Endothelial cell of umbilical vein (primary cell): Measurements from ENCODE around the gene OPRL1. TPM values are rescaled to one million over a fixed set of nuclear protein-coding genes. Genes with fewer than 3 reads are reported as not detected.

Experiments used
- BruUV-seq: library from RNA; stranded (reverse); fragments of 400-500 nt; replicated peaks from 2 replicates; lab custom pipeline; 2021; lab: Mats Ljungman, UMichigan
- CTCF ChIA-PET: fragments of 300-600, 350-600 bp; sonication (Branson Sonifier 250); formaldehyde crosslinking; loops from one replicate; lab custom pipeline; 2021; ENCODE audit warnings: antibody characterized with exemption, inconsistent platforms; lab: Charles Lee
- POLR2A ChIA-PET: fragments of 300-600, 350-600 bp; sonication (Branson Sonifier 250); formaldehyde crosslinking; loops from one replicate; lab custom pipeline; 2021; ENCODE audit warnings: antibody characterized with exemption, inconsistent platforms; lab: Charles Lee
- DNase-seq: peaks from one replicate; pipeline ENCODE4 v3.0.0-alpha.2; 2011; ENCODE audit warnings: low read depth, low spot score
- FAIRE-seq: peaks from 2 replicates; lab custom pipeline; 2011; peaks lifted over from hg19 to GRCh38; lab: Jason Lieb, UNC
- H2AFZ ChIP-seq: 2 replicates; pipeline ENCODE4 v1.6.0; 2012; ENCODE audit warnings: low read depth, low read length, control low read depth, inconsistent platforms
- H3K27ac ChIP-seq: 2 replicates; pipeline ENCODE4 v1.5.1; 2011; ENCODE audit warnings: low read depth, mild to moderate bottlenecking, control low read depth, low read length, moderate library complexity; ENCODE audit not compliant: insufficient read depth
- H3K27me3 ChIP-seq, 2 experiments: 2 replicates each; pipeline versions ENCODE4 v1.6.0 to v1.6.1; 2011; ENCODE audit warnings: low read length in 2 of 2, mixed read lengths in 1 of 2; ENCODE audit not compliant: control insufficient read depth in 2 of 2, insufficient read depth in 2 of 2
- H3K36me3 ChIP-seq, 2 experiments: 2 replicates in 1 of 2; 3 replicates in 1 of 2; pipeline ENCODE4 v1.5.1; 2011; ENCODE audit warnings: low read length in 2 of 2, mild to moderate bottlenecking in 1 of 2, moderate library complexity in 1 of 2; ENCODE audit not compliant: control insufficient read depth in 2 of 2, insufficient read depth in 2 of 2; ENCODE audit errors: extremely low read depth in 1 of 2
- H3K4me1 ChIP-seq: 3 replicates; pipeline ENCODE4 v1.5.1; 2011; ENCODE audit warnings: mild to moderate bottlenecking, low read length; ENCODE audit not compliant: control insufficient read depth, insufficient read depth; ENCODE audit errors: extremely low read depth
- H3K4me2 ChIP-seq: 2 replicates; pipeline ENCODE4 v1.6.1; 2011; ENCODE audit warnings: low read length, control low read depth, mixed read lengths; ENCODE audit not compliant: insufficient read depth
- H3K4me3 ChIP-seq, 3 experiments: fragments of 200-600 bp in 1 of 3; sonication (generic), shearing (Covaris generic) in 1 of 3; replicated peaks in 1 of 3; 2 replicates each; pipeline ENCODE4 v1.5.1; 2011 to 2016; ENCODE audit warnings: control low read depth in 3 of 3, low read length in 3 of 3, mild to moderate bottlenecking in 2 of 3, inconsistent platforms in 1 of 3, low read depth in 1 of 3, moderate library complexity in 1 of 3; ENCODE audit not compliant: insufficient read depth in 1 of 3
- H3K79me2 ChIP-seq: 2 replicates; pipeline ENCODE4 v1.6.0; 2012; ENCODE audit warnings: low read length, inconsistent platforms; ENCODE audit not compliant: control insufficient read depth, insufficient read depth
- H3K9ac ChIP-seq: replicated peaks from 2 replicates; pipeline ENCODE3; 2011; ENCODE audit warnings: low read length, control low read depth; ENCODE audit not compliant: insufficient read depth; ENCODE audit errors: extremely low read depth
- H3K9me1 ChIP-seq: replicated peaks from 3 replicates; pipeline ENCODE4 v1.6.0; 2011; ENCODE audit warnings: mild to moderate bottlenecking, low read length; ENCODE audit not compliant: control insufficient read depth, insufficient read depth; ENCODE audit errors: extremely low read depth
- H3K9me3 ChIP-seq: replicated peaks from 2 replicates; pipeline ENCODE4 v1.5.1; 2012; ENCODE audit warnings: low read length, inconsistent platforms; ENCODE audit not compliant: control insufficient read depth, insufficient read depth
- H4K20me1 ChIP-seq: replicated peaks from 2 replicates; pipeline ENCODE3; 2011; ENCODE audit warnings: mild to moderate bottlenecking, low read length; ENCODE audit not compliant: control insufficient read depth, insufficient read depth; ENCODE audit errors: extremely low read depth
- EZH2 ChIP-seq: IDR thresholded peaks from 2 replicates; pipeline ENCODE4 v1.6.1; 2012; ENCODE audit warnings: borderline replicate concordance, low read depth, mild to moderate bottlenecking, moderate library complexity, low read length, inconsistent platforms; ENCODE audit not compliant: severe bottlenecking
- FOS ChIP-seq: IDR thresholded peaks from 2 replicates; pipeline ENCODE4 v1.6.1; 2011; ENCODE audit warnings: mild to moderate bottlenecking, low read length, moderate library complexity, borderline replicate concordance; ENCODE audit not compliant: insufficient read depth
- JUN ChIP-seq: IDR thresholded peaks from 2 replicates; pipeline ENCODE4 v1.6.1; 2011; ENCODE audit warnings: borderline replicate concordance, low read depth; ENCODE audit not compliant: insufficient read length, insufficient read depth
- dilution Hi-C: fragments of 300-500 bp; cut with MboI; formaldehyde crosslinking; loops from one replicate; pipeline ENCODE4 v1.15.0; 2019; ENCODE audit warnings: low sequenced_read_pairs; ENCODE audit not compliant: extremely low pct_ligation_motif_present
- intact Hi-C: fragments of 100-400 bp; cut with micrococcal nuclease; formaldehyde crosslinking; loops from one replicate; pipeline ENCODE4 v1.10.0; 2022
- polyA plus RNA-seq, 4 experiments: library from polyadenylated mRNA; depleted of rRNA in 3 of 4; stranded (reverse) in 3 of 4; unstranded in 1 of 4; fragments of >200 nt; gene quantifications; 2 replicates each; pipeline versions ENCODE4 v1.2.1 to v1.2.3, GENCODE V29; 2011 to 2012; ENCODE audit warnings: missing spikeins in 1 of 4
- total RNA-seq: library from RNA; stranded (reverse); gene quantifications from 2 replicates; pipeline ENCODE4 v1.2.3, GENCODE V29; 2021
- TF ChIP-seq, protein P1 (sequence below): IDR thresholded peaks from 2 replicates; pipeline ENCODE4 v1.6.1; 2011; ENCODE audit not compliant: insufficient read depth, insufficient read length
- TF ChIP-seq, protein P2 (sequence below), 2 donors: IDR thresholded peaks; 1 replicate in 1 of 2; 2 replicates in 1 of 2; pipeline ENCODE4 v1.5.1; 2011; ENCODE audit warnings: low read length in 2 of 2, mild to moderate bottlenecking in 2 of 2, moderate library complexity in 2 of 2, control low read depth in 1 of 2, inconsistent platforms in 1 of 2, low read depth in 1 of 2; ENCODE audit not compliant: insufficient read depth in 1 of 2; ENCODE audit errors: extremely low read depth in 1 of 2

OPRL1 gene
- total and polyA plus RNA-seq, 2 donors (not counting 3 experiments of a cell fraction or from before 2014, with no cell fraction given) = 1.9 to 2.0 TPM

- Histone ChIP-seq H3K36me3 (no peaks in the 10 kb centered on the region), H3K79me2 (no peaks in the 10 kb centered on the region), H3K9me1 (no peaks in the 10 kb centered on the region), H3K4me1 (peaks cover 65% of the 10 kb centered on the region), H4K20me1 (no peaks in the 10 kb centered on the region), H3K4me3 (no peak overlapping the region), H3K4me2 (no peak overlapping the region), H2AFZ (no peak overlapping the region), H3K9me3 (no peaks in the 10 kb centered on the region), H3K27ac (peak overlapping the region; percentile 83), H3K9ac (peak overlapping the region; percentile 12), H3K27me3 (no peaks in the 10 kb centered on the region)
- intact Hi-C loops (loop anchor here (2.0 to 10.0 kb wide), 4 partner anchors 83 to 517 kb away; partner anchors contain the start of genes DNAJC5 and UCKL1), dilution Hi-C loops (no loop called here)
- peak; percentile 87 for FAIRE-seq
- ChIA-PET CTCF (interaction anchor here (1.4 to 15.2 kb wide), 5 partner anchors 11 to 82 kb away, joined by 3 to 412 read pairs (median 18); partner anchors contain the start of genes C20orf204, PRPF6 and SAMD10), POLR2A (interaction anchor here (0.7 kb wide), 1 partner anchor 17 kb away, joined by 6 read pairs; no protein-coding TSS in a partner anchor)
- TF ChIP-seq JUN = no peak
- TF ChIP-seq, protein P1, sequence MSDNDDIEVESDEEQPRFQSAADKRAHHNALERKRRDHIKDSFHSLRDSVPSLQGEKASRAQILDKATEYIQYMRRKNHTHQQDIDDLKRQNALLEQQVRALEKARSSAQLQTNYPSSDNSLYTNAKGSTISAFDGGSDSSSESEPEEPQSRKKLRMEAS = no peak
- TF ChIP-seq FOS = no peak
- TF ChIP-seq, protein P2, sequence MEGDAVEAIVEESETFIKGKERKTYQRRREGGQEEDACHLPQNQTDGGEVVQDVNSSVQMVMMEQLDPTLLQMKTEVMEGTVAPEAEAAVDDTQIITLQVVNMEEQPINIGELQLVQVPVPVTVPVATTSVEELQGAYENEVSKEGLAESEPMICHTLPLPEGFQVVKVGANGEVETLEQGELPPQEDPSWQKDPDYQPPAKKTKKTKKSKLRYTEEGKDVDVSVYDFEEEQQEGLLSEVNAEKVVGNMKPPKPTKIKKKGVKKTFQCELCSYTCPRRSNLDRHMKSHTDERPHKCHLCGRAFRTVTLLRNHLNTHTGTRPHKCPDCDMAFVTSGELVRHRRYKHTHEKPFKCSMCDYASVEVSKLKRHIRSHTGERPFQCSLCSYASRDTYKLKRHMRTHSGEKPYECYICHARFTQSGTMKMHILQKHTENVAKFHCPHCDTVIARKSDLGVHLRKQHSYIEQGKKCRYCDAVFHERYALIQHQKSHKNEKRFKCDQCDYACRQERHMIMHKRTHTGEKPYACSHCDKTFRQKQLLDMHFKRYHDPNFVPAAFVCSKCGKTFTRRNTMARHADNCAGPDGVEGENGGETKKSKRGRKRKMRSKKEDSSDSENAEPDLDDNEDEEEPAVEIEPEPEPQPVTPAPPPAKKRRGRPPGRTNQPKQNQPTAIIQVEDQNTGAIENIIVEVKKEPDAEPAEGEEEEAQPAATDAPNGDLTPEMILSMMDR (IDR thresholded peaks at IDR 0.05; ENCODE audit: extremely low read depth in 1 of 2, insufficient read depth in 1 of 2, low read depth in 1 of 2, low read length in 2 of 2) = peak in 1 of 2 donors; percentile 38
- no peak for TF ChIP-seq EZH2
- peak; percentile 84 for DNase-seq
- BruUV-seq = no TSS peak
Measured at GRCh38 chr20:64055893-64056638, 23.8 kb upstream of the OPRL1 start.
